Esophagus muscularis mucosa (tissue), 4 donors: ENCODE measurements around the gene CDRT4. TPM values are rescaled to one million over a fixed set of nuclear protein-coding genes. Genes with fewer than 3 reads are reported as not detected.
A peak's percentile ranks its signal among the peaks of the same experiment; 100 is the strongest.

Source experiments
- DNase-seq: peaks from one replicate; pipeline ENCODE4 v3.0.0-alpha.2; 2017; ENCODE audit errors: extremely low spot score
- H3K27ac ChIP-seq, 4 donors: fragments of 200-600 bp; sonication (generic); replicated peaks in 1 of 4; 1 replicate in 3 of 4; 2 replicates in 1 of 4; pipeline ENCODE4 v1.5.1; 2016 to 2019; ENCODE audit warnings: mild to moderate bottlenecking in 1 of 4
- H3K27me3 ChIP-seq, 4 donors: fragments of 200-600 bp; sonication (generic); one replicate each; pipeline versions ENCODE4 v1.5.1 to v1.6.0; 2016 to 2019
- H3K36me3 ChIP-seq, 4 donors: fragments of 200-600 bp; sonication (generic); one replicate each; pipeline ENCODE4 v1.5.1; 2016 to 2019
- H3K4me1 ChIP-seq, 4 donors: fragments of 200-600 bp; sonication (generic); one replicate each; pipeline ENCODE4 v1.5.1; 2016 to 2019
- H3K4me3 ChIP-seq, 4 donors: fragments of 200-600 bp; sonication (generic); 1 replicate in 2 of 4; 2 replicates in 2 of 4; pipeline ENCODE4 v1.5.1; 2016 to 2019; ENCODE audit warnings: mild to moderate bottlenecking in 4 of 4, moderate library complexity in 1 of 4
- H3K9me3 ChIP-seq, 4 donors: fragments of 200-600 bp; sonication (generic); 1 replicate in 3 of 4; 2 replicates in 1 of 4; pipeline ENCODE4 v1.5.1; 2016 to 2019
- EP300 ChIP-seq: sonication (generic); formaldehyde crosslinking; IDR thresholded peaks from one replicate; pipeline ENCODE4 v1.6.1; 2017; ENCODE audit warnings: antibody characterized with exemption
- POLR2A ChIP-seq: fragments of 450-650 bp; IDR thresholded peaks from one replicate; pipeline ENCODE4 v1.6.1; 2017; ENCODE audit warnings: antibody characterized with exemption, moderate library complexity, mild to moderate bottlenecking, low read depth
- POLR2AphosphoS5 ChIP-seq, 2 donors: sonication (generic); formaldehyde crosslinking; IDR thresholded peaks; one replicate each; pipeline ENCODE4 v1.6.1; 2017; ENCODE audit warnings: antibody characterized with exemption in 2 of 2
- WGBS: methylation state at CpG from one replicate; pipeline ENCODE4 v1.1.5; 2018; 5-methylcytosine and 5-hydroxymethylcytosine counted together
- intact Hi-C: fragments of 100-400 bp; cut with DNase I; formaldehyde crosslinking; loops from one replicate; pipeline ENCODE4 v1.15.1; 2023
- total RNA-seq, 4 donors: library from RNA; depleted of rRNA; stranded (reverse); fragments of >200 nt; gene quantifications; one replicate each; pipeline versions ENCODE4 v1.1.0 to v1.2.1, GENCODE V29; 2016
- TF ChIP-seq, protein P1 (sequence below), 3 experiments: fragments of 200-600 bp in 2 of 3; fragments of 450-650 bp in 1 of 3; sonication (generic) in 2 of 3; IDR thresholded peaks; one replicate each; pipeline ENCODE4 v1.5.1; 2017 to 2019; ENCODE audit warnings: antibody characterized with exemption in 3 of 3, mild to moderate bottlenecking in 2 of 3, moderate library complexity in 1 of 3

Gene CDRT4
- total RNA-seq, 4 donors from 2014 or later, result 1.6 to 6.6 (median 3.4) TPM

DNA sequence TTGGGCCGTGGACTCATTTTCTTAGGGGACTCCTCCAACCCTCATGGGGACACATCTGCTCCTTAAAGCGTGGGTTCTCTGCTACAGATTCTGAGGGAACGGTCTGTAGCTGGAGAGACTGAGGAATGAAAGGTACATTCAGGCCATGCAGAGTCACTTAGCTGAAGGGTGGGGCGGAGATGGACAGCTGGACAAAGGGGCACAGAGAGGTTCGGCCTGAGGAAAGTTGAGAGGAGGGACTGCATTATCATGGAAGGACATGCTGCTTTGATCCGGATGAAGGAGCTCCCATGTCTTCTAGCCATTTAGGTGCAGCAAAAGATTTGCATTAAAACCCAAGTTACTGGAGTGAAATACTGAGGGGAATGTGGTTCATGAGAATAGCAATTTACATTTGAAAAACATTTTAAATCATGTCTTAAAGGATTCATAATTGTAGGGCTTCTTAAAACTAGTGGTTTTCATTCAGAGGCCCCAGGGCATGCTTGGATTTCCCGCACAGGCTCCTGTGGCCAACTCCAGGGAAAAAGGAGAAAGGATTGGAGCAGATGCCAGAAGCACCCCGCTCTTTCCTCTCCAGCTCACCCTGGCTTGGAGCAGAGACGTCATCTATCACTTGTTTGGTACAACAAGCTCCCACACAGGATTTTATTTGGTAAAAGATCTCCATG lies 54.2 kb downstream of the CDRT4 start:
- Histone ChIP-seq H3K9me3 (no peaks in the 10 kb centered on the region), H3K36me3 (no peaks in the 10 kb centered on the region), H3K4me1 (peaks cover 13 to 49% (median 37%) of the 10 kb centered on the region in 4 donors), H3K4me3 (no peak overlapping the region), H3K27ac (peak overlapping the region in 3 of 4 donors; percentile 71 to 83 (median 73)), H3K27me3 (no peaks in the 10 kb centered on the region)
- no peak for DNase-seq
- WGBS, result 94% methylated on average over 9 of the region's 9 CpGs
- intact Hi-C loops, result no loop called here
- TF ChIP-seq, protein P1, sequence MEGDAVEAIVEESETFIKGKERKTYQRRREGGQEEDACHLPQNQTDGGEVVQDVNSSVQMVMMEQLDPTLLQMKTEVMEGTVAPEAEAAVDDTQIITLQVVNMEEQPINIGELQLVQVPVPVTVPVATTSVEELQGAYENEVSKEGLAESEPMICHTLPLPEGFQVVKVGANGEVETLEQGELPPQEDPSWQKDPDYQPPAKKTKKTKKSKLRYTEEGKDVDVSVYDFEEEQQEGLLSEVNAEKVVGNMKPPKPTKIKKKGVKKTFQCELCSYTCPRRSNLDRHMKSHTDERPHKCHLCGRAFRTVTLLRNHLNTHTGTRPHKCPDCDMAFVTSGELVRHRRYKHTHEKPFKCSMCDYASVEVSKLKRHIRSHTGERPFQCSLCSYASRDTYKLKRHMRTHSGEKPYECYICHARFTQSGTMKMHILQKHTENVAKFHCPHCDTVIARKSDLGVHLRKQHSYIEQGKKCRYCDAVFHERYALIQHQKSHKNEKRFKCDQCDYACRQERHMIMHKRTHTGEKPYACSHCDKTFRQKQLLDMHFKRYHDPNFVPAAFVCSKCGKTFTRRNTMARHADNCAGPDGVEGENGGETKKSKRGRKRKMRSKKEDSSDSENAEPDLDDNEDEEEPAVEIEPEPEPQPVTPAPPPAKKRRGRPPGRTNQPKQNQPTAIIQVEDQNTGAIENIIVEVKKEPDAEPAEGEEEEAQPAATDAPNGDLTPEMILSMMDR (IDR thresholded peaks at IDR 0.05), result no peak
- no peak for TF ChIP-seq EP300
- no peak for TF ChIP-seq POLR2AphosphoS5 (IDR thresholded peaks at IDR 0.05)
- no peak for TF ChIP-seq POLR2A

DNA sequence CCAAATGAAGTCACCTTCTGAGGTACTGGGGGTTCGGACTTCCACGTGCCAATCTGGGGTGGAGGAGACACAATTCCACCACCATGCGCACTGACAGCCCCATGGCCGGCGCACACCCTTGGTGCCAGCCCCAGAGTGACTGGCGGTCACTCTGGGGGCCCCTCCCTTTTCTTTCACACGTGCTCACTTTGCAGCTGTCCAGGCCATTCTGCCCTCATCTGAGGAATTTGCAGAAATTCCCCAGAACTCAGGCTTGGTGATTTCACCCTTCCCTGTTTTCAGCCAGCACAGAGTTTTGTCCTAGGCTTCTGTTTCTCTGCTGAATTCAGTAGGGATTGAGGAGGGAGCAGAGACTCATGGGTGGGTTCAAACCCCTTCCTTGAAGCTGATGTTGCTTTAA lies 54.8 kb downstream of the CDRT4 start:
- 83% methylated on average over 7 of the region's 7 CpGs for WGBS
- no peak for DNase-seq
- peaks cover 13 to 49% (median 37%) of the 10 kb centered on the region in 4 donors for H3K4me1 ChIP-seq
- intact Hi-C loops, result no loop called here
- H3K4me3 ChIP-seq, result no peak overlapping the region
- peak overlapping the region; percentile 71 to 83 (median 77) for H3K27ac ChIP-seq
- no peaks in the 10 kb centered on the region for H3K27me3 ChIP-seq
- TF ChIP-seq POLR2A, result no peak
- TF ChIP-seq, protein P1 (IDR thresholded peaks at IDR 0.05), result no peak
- no peak for TF ChIP-seq POLR2AphosphoS5 (IDR thresholded peaks at IDR 0.05)
- TF ChIP-seq EP300, result no peak
- no peaks in the 10 kb centered on the region for H3K9me3 ChIP-seq
- no peaks in the 10 kb centered on the region for H3K36me3 ChIP-seq

DNA sequence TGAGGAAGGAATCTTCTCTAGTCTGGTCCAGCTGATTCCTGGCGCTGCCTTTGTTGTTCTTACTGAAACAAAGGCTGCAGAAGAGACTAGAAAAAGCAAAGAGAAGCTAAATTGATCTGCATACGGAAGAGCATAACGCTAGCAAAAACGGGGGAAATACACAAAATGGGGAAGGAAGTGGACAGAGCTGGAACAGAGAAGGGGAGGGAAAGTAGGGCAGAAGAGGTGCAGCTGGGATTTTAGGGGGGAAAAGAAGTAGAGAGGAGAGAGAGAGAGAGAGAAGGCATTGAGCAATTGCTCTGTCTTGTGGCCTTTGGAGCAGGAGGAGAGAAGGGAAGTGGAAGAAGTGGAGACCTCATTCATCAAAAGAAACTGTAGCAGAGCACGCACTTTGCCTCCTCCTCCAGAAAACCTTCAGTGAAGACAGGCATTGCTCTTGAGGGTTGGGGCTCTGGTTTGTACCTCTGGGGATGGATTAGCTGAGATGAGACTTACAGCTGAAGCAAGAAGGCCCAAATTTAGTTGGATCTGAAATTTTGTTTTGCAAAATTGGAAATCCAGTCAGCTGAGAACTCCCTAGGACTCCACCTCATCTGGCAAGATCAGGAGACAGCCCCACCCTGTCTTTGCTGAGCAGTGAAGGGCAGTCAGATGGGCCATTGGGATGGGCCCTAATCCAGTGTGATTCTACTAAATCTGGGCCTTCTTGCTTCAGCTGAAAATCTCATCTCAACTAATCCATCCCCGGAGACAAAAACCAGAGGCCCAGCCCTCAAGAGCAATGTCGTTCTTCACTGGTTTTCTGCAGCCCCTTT lies 55.8 kb downstream of the CDRT4 start:
- no peak overlapping the region for H3K4me3 ChIP-seq
- peaks cover 13 to 49% (median 37%) of the 10 kb centered on the region in 4 donors for H3K4me1 ChIP-seq
- intact Hi-C loops, result no loop called here
- H3K36me3 ChIP-seq, result no peaks in the 10 kb centered on the region
- no peak for DNase-seq
- peak; percentile 36 to 56 for TF ChIP-seq POLR2AphosphoS5 (IDR thresholded peaks at IDR 0.05)
- TF ChIP-seq, protein P1 (IDR thresholded peaks at IDR 0.05), result no peak
- no peaks in the 10 kb centered on the region for H3K9me3 ChIP-seq
- H3K27ac ChIP-seq, result peak overlapping the region; percentile 71 to 83 (median 77)
- no peaks in the 10 kb centered on the region for H3K27me3 ChIP-seq
- 68% methylated on average over 7 of the region's 7 CpGs for WGBS

DNA sequence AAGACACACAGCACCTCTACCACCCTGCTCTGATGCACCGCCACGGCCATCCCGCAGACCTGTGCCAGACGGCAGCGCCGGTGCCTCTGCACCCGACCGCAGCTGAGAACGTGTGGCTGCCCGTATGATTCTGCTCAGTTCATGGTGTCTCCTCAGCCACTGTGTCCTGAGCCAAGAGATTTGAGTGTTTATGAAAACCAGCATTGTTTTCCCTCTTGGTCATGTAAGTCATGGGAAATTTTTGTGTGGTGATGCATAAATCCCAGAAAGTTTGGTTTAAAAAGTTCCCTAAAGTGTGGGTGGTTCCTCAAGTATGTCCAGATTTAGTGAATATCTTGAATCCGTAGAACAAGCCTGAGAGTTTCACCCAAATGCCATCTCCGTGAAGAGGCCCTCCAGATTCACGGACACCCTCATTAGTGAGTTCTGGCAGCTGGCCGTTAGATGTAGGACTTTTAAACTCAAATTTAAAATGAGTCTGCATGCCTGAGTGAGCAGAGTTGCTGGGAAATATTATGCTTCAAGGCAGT lies 57.6 kb downstream of the CDRT4 start:
- intact Hi-C loops, result no loop called here
- WGBS, result 37% methylated on average over 8 of the region's 14 CpGs
- Histone ChIP-seq H3K36me3 (no peaks in the 10 kb centered on the region), H3K27me3 (no peaks in the 10 kb centered on the region), H3K27ac (peak overlapping the region; percentile 71 to 83 (median 77)), H3K4me3 (peak overlapping the region; percentile 12 to 52 (median 30)), H3K4me1 (peaks cover 9 to 49% (median 38%) of the 10 kb centered on the region in 4 donors), H3K9me3 (no peaks in the 10 kb centered on the region)
- no peak for DNase-seq
- TF ChIP-seq POLR2A (no peak), EP300 (no peak), POLR2AphosphoS5 (IDR thresholded peaks at IDR 0.05) (peak; percentile 70 to 90)
- TF ChIP-seq, protein P1 (IDR thresholded peaks at IDR 0.05), result no peak
